NCI-H1105 (cell line): ENCODE results near the gene NUDT19.
"Not testable (repeated sequence)": the region's sequence is repeated elsewhere in the genome, so short reads cannot be mapped to it uniquely, and the experiment has no call there.

ENCODE experiments used
- DNase-seq: peaks from one replicate; lab custom pipeline; 2025; lab: John Stamatoyannopoulos, UW

The NUDT19 gene

DNA sequence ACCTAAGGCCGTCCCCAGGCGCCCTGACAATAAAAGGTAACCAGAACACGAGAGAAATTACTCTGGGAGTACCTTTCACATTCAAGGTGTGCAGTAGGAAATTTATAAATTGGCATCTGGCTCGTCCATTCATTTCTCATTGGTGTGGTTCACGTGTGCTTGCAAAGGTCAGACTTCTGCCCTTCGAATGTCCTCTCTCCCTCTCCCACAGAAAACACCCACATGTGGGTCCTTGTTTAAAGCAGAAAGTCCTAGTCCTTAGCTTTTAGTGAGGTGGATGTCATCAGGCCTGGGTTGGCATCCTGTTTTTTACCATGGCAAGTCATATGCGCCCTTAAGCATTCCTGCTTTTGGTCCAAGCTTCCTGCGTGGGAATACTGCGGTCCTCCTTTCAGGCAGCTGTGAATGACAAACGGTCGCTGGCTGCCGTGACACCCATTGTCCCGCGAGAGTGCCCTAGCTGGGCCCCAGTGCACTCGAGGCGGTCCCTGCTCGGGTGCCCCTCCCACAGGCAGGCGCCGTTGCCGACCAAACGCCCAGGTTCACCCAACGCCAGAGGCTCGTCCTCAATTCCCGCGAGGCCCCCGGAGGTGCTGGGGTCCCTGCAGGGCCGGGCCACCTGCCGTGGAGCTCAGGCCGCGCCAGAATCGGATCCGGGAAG, at the start of gene NUDT19:
NUDT19 (plus strand) TSS at position 531 of the 661 bp plus-strand sequence. CDS start 140 bp downstream, outside the sequence.
- peak; percentile 79 for DNase-seq

- no peak for DNase-seq
These were observed 48.9 kb upstream of the NUDT19 start for GRCh38 chr19:32642771-32643170.

- DNase-seq: no peak
These were observed 45.1 kb upstream of the NUDT19 start for GRCh38 chr19:32646556-32646955.

DNA sequence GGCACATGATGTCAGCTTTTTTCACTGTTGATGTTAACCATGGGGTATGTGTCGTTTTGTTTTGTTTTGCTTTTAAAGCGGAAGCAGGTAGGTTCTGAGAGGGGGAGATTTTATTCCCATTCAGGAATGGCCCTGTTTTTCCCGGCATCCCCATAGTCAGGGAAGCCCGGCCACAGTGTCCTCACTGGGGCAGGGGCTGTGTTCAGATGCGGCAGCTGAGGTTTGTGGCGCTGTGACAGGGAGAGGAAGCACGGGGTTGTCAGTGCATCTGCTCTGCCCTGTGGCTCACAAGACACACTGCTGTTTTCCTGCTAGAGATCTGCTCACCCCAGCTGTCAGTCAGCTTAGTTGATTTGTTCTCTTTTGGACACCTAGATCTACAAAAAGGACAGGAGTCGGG, 44.3 kb upstream of the NUDT19 start:
- no peak for DNase-seq

DNA sequence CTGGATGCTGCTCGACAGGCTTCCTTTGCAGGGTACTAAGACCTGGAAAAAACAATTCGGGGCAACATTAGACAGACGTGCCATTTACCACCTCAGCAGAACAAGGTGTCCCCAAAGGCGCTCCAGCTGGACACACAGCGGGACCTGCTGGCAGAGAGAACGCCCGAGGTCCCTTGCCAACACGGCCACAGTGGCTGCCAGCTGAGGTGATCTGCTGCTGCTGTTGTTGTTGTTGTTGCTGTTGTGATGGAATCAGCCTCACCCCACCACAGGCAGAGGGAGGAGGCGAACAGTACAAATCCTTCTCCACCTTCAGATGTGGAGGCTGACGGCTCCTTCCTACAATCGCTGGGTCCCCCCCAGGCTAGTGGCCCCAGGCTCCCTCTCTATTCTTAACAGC, 41.9 kb upstream of the NUDT19 start:
- DNase-seq: no peak

GRCh38 chr19:32650671-32651070, 41.0 kb upstream of the NUDT19 start:
- DNase-seq: no peak

DNA sequence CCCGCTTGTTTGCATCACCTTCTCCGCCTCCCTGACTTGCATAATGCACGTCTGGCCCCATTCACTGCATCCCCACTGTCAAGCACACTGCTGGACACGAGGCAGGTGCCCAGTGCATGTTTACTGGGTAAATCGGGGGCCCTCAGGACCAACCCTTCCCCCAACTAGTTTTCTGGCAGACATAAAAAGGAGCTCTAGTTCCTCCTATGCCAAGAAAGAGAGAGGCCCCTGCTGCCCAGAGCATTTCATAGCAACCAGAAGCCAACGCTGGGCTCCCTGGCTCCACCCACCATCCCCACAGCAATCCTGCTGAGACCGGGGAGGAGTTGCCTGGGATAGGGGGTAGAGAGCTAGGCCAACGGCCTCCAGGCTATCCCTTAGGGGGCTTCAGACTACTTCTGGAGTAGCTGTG, 39.9 kb upstream of the NUDT19 start:
- DNase-seq: no peak

GRCh38 chr19:32652331-32652730, 39.3 kb upstream of the NUDT19 start:
- DNase-seq: not testable (repeated sequence)

DNA sequence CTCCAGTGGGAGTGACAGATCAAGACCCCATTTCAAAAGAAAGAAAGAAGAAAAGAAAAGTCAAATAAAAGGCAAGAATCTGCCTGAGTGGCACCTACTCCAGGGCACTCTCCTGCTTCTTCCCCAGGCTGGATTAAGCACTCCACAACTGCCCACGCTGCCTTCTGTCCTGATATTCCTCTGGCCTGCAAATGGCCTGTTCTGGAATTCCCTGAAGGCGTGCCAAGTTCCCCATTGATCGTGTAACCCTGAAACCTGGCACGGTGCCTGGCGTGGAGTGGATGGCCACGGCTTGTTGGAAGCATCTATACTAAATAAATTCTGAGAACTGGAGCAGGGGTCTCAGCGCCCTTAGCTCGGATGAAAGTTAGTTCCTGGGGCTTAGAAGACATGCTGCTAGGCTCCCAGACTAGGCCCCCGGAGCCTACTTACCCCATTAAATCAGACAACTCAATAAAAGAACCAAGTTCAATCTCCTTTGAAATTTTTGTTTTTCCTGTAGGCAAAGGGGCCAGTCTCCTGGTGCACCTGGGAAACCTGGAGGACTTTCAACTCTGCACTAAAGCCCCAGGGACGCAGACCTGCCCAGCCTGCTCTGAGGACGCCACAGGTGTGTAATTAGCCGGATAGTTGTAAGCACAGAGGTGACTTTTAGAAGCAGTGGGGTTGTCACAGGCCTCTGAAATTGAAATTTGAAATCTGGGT, 38.6 kb upstream of the NUDT19 start:
- peak; percentile 19 for DNase-seq

GRCh38 chr19:32653599-32653915, 38.1 kb upstream of the NUDT19 start:
- DNase-seq: no peak

- not testable (repeated sequence) for DNase-seq
These were observed 35.2 kb upstream of the NUDT19 start for GRCh38 chr19:32656379-32656778.

DNA sequence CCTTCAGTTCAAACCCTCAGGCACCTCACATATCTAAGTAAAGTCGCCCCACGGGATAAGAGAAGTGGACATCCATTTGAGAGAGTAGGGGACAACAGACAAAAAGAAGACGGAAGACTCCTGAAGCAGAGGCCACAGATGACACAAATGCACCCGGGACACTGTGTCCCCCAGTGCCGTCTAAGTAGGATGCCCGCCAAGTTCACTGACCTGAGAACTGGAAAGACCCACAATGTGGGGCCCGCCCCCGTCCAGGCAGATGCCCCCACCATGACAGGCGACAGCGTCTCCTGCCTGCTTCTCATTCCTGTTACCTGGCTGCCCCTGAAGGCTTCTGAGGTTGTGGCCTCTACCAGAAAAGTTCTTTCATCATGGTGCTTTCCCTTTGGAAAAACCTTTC, 33.5 kb upstream of the NUDT19 start:
- no peak for DNase-seq

GRCh38 chr19:32658527-32658926, 33.1 kb upstream of the NUDT19 start:
- DNase-seq: no peak

- DNase-seq: no peak
These were observed 30.3 kb upstream of the NUDT19 start for GRCh38 chr19:32661318-32661717.

DNA sequence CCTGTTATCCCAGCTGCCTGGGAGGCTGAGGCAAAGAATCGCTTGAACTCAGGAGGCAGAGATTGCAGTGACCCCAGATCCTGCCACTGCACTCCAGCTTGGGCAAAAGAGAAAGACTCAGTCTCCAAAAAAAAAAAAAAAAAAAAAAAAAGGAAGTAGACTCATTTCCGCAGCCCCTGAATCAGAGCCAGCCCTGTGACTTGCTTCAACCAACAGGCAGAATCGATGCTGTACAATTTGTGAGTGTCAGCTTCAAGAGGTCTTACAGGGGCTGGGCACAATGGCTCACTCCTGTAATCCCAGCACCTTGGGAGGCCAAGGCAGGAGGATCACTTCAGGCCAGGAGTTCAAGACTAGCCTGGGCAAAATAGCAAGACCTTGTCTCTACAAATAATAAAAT, 29.4 kb upstream of the NUDT19 start:
- no peak for DNase-seq

GRCh38 chr19:32666084-32666483, 25.5 kb upstream of the NUDT19 start:
- DNase-seq: no peak

GRCh38 chr19:32669310-32669709, 22.3 kb upstream of the NUDT19 start:
- no peak for DNase-seq

GRCh38 chr19:32671883-32672593, 19.6 kb upstream of the NUDT19 start:
- DNase-seq: no peak

- DNase-seq: no peak
These were observed 18.8 kb upstream of the NUDT19 start for GRCh38 chr19:32672841-32673240.

DNA sequence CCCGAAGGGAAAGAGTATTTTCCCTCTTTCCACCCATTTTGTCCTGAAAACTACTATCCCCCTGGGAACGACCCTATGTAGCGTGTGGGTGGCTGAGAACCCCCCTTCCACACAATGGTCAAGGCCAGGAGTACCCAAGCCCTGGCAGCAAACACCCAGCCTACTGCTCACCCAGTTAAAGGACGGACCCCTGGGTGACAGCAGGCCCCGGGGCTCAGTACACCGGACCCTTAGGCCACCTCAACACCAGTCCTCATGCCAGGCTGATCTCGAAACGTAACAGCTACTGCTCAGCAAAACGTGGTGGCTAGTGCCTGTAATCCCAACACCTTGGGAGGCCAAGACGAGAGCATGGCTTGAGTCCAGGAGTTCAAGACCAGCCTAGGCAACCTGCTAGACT, 18.0 kb upstream of the NUDT19 start:
- DNase-seq: no peak

DNA sequence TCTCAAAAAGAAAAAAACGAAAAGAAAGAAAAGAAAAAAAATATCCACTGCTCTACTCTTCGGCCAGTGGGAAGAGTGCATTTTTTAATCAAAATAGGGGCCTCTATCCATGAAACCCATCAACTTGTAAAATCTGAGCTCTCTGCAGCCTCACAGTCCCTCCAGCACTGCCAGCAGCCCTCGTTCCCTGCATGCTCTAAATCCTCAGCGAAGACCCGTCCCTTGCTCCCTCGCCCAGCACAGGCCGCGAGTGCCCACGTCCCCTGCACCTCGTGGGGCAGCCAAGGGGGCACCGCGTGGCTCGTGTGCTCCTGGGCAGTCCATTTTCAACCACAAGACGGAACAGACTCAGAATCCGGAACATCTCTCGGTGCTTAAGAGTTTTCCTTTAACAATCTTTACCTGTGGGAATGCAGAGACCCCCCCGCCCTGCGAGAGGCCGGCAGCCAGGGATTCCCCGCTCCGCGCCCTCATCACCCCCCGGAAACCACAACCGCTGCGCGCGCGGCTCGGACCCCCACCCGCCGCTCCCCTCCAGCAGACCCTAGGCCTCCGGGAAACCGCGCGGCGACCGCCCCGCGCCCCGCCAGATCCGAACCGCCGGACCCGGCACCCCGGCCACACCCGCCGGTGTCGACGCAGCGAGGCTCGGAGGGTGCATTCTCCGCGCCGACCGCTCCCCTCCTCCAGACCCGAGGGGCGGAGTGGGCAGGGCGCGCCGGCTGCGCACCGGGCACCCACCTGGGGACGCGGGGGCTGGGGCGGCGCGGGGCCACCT, 17.3 kb upstream of the NUDT19 start:
- no peak for DNase-seq

GRCh38 chr19:32674931-32675719, 16.5 kb upstream of the NUDT19 start, which contains the start of gene ANKRD27:
ANKRD27 (minus strand) TSS chr19:32675180; CDS start chr19:32659015, 16,165 bp downstream.
- DNase-seq: peak; percentile 98
